ENCODE measurements around the gene PDLIM4. TPM values are rescaled to one million over a fixed set of nuclear protein-coding genes. Genes with fewer than 3 reads are reported as not detected.
A peak's percentile ranks its signal among the peaks of the same experiment; 100 is the strongest.

Gene PDLIM4
- total RNA-seq, 1 donor from 2014 or later: 31.0 TPM

DNA sequence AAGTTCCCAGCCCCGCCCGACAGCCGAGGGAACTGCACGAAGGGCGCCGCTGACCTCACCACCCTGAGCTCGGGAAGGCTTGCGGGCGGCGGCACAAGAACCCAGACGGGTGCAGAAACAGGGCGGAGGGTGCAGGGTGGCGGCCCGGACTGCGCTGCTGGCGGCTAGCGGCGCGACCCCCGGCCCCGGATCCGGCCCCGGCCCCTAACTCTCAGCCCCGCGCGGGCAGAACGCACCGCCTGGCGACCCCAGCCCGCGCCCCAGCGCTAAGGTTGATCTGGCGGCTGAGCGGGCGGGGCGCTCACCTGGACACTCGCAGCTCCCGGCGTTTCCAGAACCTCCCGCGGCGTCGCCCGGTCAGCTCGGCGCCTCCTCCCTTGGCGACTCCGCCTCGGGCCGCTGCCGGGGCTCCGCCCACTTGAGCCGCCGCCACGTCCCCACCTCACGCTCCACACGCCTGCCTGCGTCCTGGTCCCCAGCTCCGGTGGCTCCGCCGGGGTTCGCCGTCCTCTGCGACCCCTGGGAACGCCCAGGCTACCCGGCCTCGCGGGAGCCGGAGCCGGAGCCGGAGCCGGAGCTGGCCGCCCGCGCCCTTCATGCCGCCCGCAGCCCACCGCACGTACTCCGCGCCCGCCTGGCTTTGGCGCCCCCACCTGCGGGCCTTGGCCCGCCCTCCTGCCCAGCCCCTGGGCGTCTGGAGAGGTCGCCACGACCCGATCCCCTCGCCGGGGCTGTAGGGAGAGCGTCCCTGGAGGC lies 29.8 kb upstream of the PDLIM4 start, which contains the start of gene P4HA2:
TSS of gene P4HA2 (minus strand) at position 369 of the 756 bp plus-strand sequence. CDS start 9,227 bp downstream, outside the sequence.
- DNase-seq: peak; percentile 77

DNA sequence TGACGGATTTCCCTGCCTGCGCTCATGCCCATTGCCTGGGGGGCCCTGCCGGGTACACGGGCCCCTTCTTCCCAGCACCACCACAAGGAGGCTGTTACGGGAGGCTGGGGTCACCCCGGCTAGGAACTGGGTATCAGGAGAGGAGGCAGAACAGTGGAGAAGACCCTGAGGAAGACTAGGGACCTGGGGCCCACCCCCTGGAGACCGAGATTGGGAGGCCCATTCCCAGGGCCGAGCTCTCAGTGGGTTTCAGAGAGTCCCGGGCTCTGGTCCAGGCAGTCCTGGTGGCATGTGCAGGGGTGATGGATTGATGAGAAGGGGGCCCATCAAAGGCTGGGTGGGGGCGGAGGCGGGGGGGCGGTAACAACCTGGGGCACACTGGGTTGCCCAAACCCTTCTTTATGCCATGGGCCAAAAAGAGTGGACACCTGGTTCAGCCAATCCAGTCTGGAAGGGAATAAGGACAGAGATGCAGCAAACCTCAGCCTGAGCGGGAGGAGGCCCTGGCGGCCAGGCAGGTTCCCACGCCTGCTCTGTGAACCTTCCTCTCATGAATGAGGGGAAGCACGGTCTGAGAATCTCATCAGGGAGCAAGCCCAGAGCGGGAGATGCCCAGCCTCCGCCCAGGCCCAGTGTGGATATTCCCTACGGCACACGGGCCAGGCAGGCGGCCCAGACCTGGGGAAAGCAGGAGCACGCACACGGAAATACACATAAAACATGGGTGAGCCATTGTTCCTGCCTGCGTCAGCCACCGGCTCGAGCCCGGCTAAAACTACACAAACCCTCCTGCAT lies 29.1 kb upstream of the PDLIM4 start:
- no peak for DNase-seq

DNA sequence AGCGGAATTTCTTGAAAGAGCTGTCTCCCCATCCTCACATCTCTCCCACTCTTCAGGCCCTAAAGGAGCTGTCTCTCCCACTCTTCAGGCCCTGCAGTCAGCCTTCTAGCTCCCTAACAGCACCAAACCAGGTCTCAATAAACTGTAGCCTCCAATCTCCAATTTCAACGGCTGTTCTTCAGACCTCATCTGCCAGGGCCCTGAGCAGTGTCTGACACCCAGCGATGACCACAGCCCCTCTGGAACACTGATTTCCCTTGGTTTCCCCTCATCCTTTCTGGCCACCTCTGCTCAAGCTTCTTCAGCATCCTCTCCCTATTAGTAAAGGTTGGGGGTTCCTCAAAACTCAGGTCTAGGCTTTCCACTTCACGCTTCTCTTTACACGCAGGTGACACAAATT lies 28.3 kb upstream of the PDLIM4 start:
- no peak for DNase-seq

DNA sequence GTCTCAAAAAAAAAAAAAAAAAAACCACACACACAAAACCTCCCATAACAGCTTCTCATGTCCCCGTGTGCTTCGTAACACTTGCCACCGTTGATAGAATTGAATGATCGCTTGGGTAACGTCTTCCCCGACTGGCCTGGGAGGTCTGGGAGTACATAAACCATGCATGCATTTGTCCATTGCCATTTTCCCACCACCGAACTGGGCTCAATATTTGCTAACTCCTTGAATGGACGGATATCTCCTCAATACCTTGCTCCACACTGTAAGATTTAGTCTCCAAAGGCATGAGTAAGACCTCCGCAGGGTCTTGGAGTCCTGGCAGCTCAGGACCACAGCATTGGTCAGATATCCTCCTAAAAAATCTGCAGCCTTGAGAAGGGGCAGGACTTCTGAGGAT lies 26.6 kb upstream of the PDLIM4 start:
- no peak for DNase-seq

GRCh38 chr5:132232465-132232864 lies 25.0 kb upstream of the PDLIM4 start:
- DNase-seq: no peak

DNA sequence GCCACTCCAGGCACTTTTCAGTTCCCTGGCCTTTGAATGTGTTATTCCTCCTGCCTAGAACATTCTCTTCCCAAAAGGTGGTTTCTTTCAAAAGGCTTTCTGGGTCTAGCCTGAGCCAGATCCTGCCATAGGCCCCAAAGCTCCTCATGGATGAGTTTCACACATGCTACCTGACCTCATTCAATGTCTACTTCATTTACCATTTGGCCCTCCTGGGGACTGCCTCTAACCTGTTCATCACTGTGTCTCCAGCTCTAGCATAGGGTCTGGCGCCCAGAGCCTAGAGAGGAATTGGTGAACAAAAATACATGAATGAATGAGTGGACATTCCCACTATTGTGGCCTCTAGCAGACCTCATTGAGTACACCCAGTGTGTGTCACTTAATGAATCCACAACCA lies 24.4 kb upstream of the PDLIM4 start:
- no peak for DNase-seq

- DNase-seq: no peak
Observed at GRCh38 chr5:132233811-132234683, 23.4 kb upstream of the PDLIM4 start.

- DNase-seq: no peak
Observed at GRCh38 chr5:132234684-132235062, 22.8 kb upstream of the PDLIM4 start.

- no peak for DNase-seq
Observed at GRCh38 chr5:132235340-132235739, 22.2 kb upstream of the PDLIM4 start.

- DNase-seq: no peak
Observed at GRCh38 chr5:132237141-132237540, 20.4 kb upstream of the PDLIM4 start.

- DNase-seq: no peak
Observed at GRCh38 chr5:132237670-132238069, 19.8 kb upstream of the PDLIM4 start.

DNA sequence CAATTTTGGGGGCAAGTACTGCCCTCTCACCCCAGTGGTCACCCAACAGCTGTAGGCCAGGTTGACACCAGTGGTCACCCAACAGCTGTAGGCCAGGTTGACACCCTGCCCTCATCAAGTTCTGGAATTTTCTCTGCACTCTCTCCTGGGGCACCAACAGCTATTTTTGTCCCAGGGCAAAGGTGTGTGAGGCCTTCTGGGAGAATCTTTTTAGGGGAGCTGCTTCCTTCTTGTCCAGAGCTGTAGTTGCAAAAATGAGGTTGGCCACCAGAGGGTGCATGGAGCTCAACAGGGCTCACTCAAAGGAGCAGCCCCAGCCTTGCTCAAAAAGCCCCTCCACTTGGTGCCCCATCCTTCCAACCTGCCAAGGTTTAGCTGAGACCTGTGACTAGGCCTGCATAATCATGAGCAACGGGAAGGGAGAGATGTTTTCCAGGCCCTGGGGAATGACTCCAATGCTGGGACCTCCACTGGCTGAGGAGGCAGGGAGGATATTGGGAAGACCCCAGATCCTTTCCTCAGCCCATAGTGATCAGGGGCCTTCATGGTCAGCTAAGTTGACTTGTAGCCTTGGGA lies 19.2 kb upstream of the PDLIM4 start:
- DNase-seq: peak; percentile 85

- no peak for DNase-seq
Observed at GRCh38 chr5:132238901-132239500, 18.5 kb upstream of the PDLIM4 start.

GRCh38 chr5:132239776-132240175 lies 17.7 kb upstream of the PDLIM4 start:
- DNase-seq: no peak

GRCh38 chr5:132243366-132243977 lies 14.0 kb upstream of the PDLIM4 start:
- DNase-seq: no peak

- DNase-seq: no peak
Observed at GRCh38 chr5:132245593-132245992, 11.9 kb upstream of the PDLIM4 start.

- no peak for DNase-seq
Observed at GRCh38 chr5:132246806-132247205, 10.7 kb upstream of the PDLIM4 start.

DNA sequence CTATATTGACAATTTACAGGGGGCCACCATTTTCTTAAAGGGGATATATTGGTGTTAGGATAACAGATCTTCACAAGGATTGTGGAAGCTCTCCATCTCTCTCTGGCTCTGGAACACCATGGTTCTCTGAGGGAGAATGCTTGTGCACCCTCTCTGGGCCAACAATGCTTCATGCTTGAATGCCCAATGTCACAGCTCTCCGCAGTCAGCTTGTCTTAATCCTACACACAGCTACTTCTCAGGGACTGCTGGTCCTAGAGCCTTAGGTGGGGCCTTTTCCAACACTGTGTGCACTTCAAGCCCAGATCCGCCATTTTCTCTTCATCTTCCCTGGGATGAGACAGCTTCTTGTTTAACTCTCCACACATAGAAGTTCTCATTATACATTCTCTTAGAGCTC lies 6.9 kb upstream of the PDLIM4 start:
- DNase-seq: no peak

DNA sequence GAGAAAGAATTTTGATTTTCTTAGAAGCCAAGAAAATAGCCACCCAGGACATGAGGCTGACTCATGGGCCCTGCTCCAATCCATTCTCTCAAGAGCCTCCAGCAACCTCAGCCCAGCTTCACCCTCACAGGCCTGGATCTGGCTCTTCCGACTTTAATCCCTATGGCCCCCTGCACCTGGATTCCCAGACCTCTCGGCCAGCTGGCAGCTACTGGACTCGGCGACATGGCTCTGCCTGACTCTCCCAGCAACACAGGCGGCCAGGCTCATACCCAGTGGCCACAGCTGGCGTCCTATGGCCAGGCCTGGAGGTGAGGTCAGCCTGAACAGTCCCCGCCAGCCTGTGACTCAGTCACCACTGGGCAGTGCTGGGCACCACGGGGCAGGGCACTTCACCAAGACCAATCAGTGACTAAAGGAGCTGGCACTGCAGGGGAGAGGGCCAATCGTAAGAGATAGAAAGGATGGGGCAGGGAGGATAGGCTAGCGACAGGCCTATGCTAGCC lies 6.2 kb upstream of the PDLIM4 start:
- DNase-seq: no peak

DNA sequence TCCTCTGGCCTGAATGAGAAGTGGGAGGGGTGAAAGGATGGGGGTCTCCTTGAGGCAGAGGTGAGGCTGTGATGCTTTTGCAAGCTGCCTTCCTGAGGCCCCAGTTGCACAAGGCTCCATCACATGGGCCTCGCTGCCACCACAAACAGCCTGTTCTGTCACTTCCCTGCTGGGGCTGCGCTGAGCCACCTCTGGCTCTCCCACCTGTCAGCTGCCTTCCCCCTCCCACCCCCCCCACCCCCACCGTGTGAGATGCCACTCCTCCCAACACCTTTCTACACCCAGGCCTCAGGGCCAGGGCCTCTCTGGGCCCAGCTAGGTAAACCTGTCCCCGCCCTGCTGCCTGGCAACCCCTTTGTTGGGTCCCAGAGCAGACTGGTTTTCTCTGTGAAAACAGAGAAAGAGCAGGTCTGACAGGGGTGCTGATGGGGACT lies 4.5 kb upstream of the PDLIM4 start:
- DNase-seq: no peak

All from dermis blood vessel endothelial cell (primary cell).